ENCODE data around the gene LHX5. TPM values are rescaled to one million over a fixed set of nuclear protein-coding genes. Genes with fewer than 3 reads are reported as not detected.
A peak's percentile ranks its signal among the peaks of the same experiment; 100 is the strongest.

Gene LHX5
- total RNA-seq, 1 donor from 2014 or later, result not detected

GRCh38 chr12:113428482-113428881, 43.2 kb downstream of the LHX5 start:
- H3K27ac Mint-ChIP-seq (ENCODE audit: unreplicated experiment), result no peak overlapping the region
- no peaks in the 10 kb centered on the region for H3K36me3 Mint-ChIP-seq (ENCODE audit: low read depth, unreplicated experiment)
- no peaks in the 10 kb centered on the region for H3K9me3 Mint-ChIP-seq (ENCODE audit: unreplicated experiment)
- H3K4me1 Mint-ChIP-seq (ENCODE audit: unreplicated experiment), result no peaks in the 10 kb centered on the region
- DNase-seq (ENCODE audit: low spot score), result no peak
- no peak overlapping the region for H3K4me3 Mint-ChIP-seq (ENCODE audit: unreplicated experiment)
- H3K27me3 Mint-ChIP-seq (ENCODE audit: unreplicated experiment), result no peaks in the 10 kb centered on the region
- no peak for TF ChIP-seq CTCF (IDR thresholded peaks at IDR 0.05; ENCODE audit: unreplicated experiment)

GRCh38 chr12:113427882-113428281, 43.8 kb downstream of the LHX5 start:
- Mint-ChIP-seq H3K4me1 (ENCODE audit: unreplicated experiment) (no peaks in the 10 kb centered on the region), H3K27ac (ENCODE audit: unreplicated experiment) (no peak overlapping the region), H3K27me3 (ENCODE audit: unreplicated experiment) (no peaks in the 10 kb centered on the region), H3K4me3 (ENCODE audit: unreplicated experiment) (no peak overlapping the region), H3K9me3 (ENCODE audit: unreplicated experiment) (no peaks in the 10 kb centered on the region), H3K36me3 (ENCODE audit: low read depth, unreplicated experiment) (no peaks in the 10 kb centered on the region)
- DNase-seq (ENCODE audit: low spot score), result no peak
- no peak for TF ChIP-seq CTCF (IDR thresholded peaks at IDR 0.05; ENCODE audit: unreplicated experiment)

- H3K9me3 Mint-ChIP-seq (ENCODE audit: unreplicated experiment), result no peaks in the 10 kb centered on the region
Measured at GRCh38 chr12:113425960-113426453, 45.7 kb downstream of the LHX5 start.

GRCh38 chr12:113424915-113425823, 46.5 kb downstream of the LHX5 start:
- no peaks in the 10 kb centered on the region for H3K4me1 Mint-ChIP-seq (ENCODE audit: unreplicated experiment)
- no peaks in the 10 kb centered on the region for H3K36me3 Mint-ChIP-seq (ENCODE audit: low read depth, unreplicated experiment)
- peak; percentile 94 for TF ChIP-seq CTCF (IDR thresholded peaks at IDR 0.05; ENCODE audit: unreplicated experiment)
- H3K27me3 Mint-ChIP-seq (ENCODE audit: unreplicated experiment), result peaks cover 1% of the 10 kb centered on the region
- H3K4me3 Mint-ChIP-seq (ENCODE audit: unreplicated experiment), result no peak overlapping the region
- H3K9me3 Mint-ChIP-seq (ENCODE audit: unreplicated experiment), result no peaks in the 10 kb centered on the region
- peak; percentile 78 for DNase-seq (ENCODE audit: low spot score)
- no peak overlapping the region for H3K27ac Mint-ChIP-seq (ENCODE audit: unreplicated experiment)

More at GRCh38 chr12:113425960-113426453, 45.7 kb downstream of the LHX5 start:
- no peaks in the 10 kb centered on the region for H3K36me3 Mint-ChIP-seq (ENCODE audit: low read depth, unreplicated experiment)
- no peak overlapping the region for H3K27ac Mint-ChIP-seq (ENCODE audit: unreplicated experiment)
- no peaks in the 10 kb centered on the region for H3K4me1 Mint-ChIP-seq (ENCODE audit: unreplicated experiment)
- H3K27me3 Mint-ChIP-seq (ENCODE audit: unreplicated experiment), result no peaks in the 10 kb centered on the region
- TF ChIP-seq CTCF (IDR thresholded peaks at IDR 0.05; ENCODE audit: unreplicated experiment), result no peak
- H3K4me3 Mint-ChIP-seq (ENCODE audit: unreplicated experiment), result no peak overlapping the region
- DNase-seq (ENCODE audit: low spot score), result no peak

- DNase-seq (ENCODE audit: low spot score), result no peak
- TF ChIP-seq CTCF (IDR thresholded peaks at IDR 0.05; ENCODE audit: unreplicated experiment), result no peak
- H3K4me1 Mint-ChIP-seq (ENCODE audit: unreplicated experiment), result no peaks in the 10 kb centered on the region
- H3K36me3 Mint-ChIP-seq (ENCODE audit: low read depth, unreplicated experiment), result no peaks in the 10 kb centered on the region
- no peak overlapping the region for H3K27ac Mint-ChIP-seq (ENCODE audit: unreplicated experiment)
- no peak overlapping the region for H3K4me3 Mint-ChIP-seq (ENCODE audit: unreplicated experiment)
- H3K9me3 Mint-ChIP-seq (ENCODE audit: unreplicated experiment), result no peaks in the 10 kb centered on the region
- H3K27me3 Mint-ChIP-seq (ENCODE audit: unreplicated experiment), result peaks cover 1% of the 10 kb centered on the region
Measured at GRCh38 chr12:113424456-113424855, 47.2 kb downstream of the LHX5 start.

All from endothelial cell (in vitro differentiated cells).